Activated CD8-positive, alpha-beta T cell treated with anti-CD3 and anti-CD28 coated beads, Interleukin-2, amount 10 ng/mL, durations not matched to agents 7 days and 5 days (primary cell): ENCODE data around the gene BRD9. TPM values are rescaled to one million over a fixed set of nuclear protein-coding genes. Genes with fewer than 3 reads are reported as not detected.

Experiments
- ATAC-seq: fragments of 150-1000 bp; cut with Tn5 transposase; one replicate; pipeline ENCODE4 v1.10.0; 2021; ENCODE audit warnings: moderate library complexity
- CTCF ChIA-PET: fragments of 350-600 bp; sonication (Branson Sonifier 250); formaldehyde crosslinking; loops from one replicate; lab custom pipeline; 2021; ENCODE audit warnings: antibody characterized with exemption; lab: Charles Lee
- POLR2A ChIA-PET: fragments of 350-600 bp; sonication (Branson Sonifier 250); formaldehyde crosslinking; loops from one replicate; lab custom pipeline; 2021; ENCODE audit warnings: antibody characterized with exemption; lab: Charles Lee
- DNase-seq: peaks from one replicate; pipeline ENCODE4 v3.0.0-alpha.2; 2020
- H3K27ac Mint-ChIP-seq: one replicate; pipeline ENCODE4 v1.8.0; 2021; ENCODE audit warnings: mild to moderate bottlenecking, mixed read lengths
- H3K27me3 Mint-ChIP-seq: one replicate; pipeline ENCODE4 v1.8.0; 2021; ENCODE audit warnings: low read depth, mixed read lengths
- H3K36me3 Mint-ChIP-seq: one replicate; pipeline ENCODE4 v1.8.0; 2021; ENCODE audit warnings: low read depth, mixed read lengths
- H3K4me1 Mint-ChIP-seq: one replicate; pipeline ENCODE4 v1.8.0; 2021; ENCODE audit warnings: low read depth, mixed read lengths
- H3K4me3 Mint-ChIP-seq: one replicate; pipeline ENCODE4 v1.8.0; 2021; ENCODE audit warnings: mild to moderate bottlenecking, mixed read lengths
- H3K9me3 Mint-ChIP-seq: one replicate; pipeline ENCODE4 v1.8.0; 2022; ENCODE audit warnings: mixed read lengths; ENCODE audit not compliant: insufficient read depth
- total RNA-seq, 2 experiments: library from RNA; stranded (reverse); gene quantifications; one replicate each; pipeline ENCODE4 v1.2.3, GENCODE V29; 2021

The BRD9 gene
- total RNA-seq, 2 experiments from 2014 or later: 58.9 to 60.7 TPM

DNA sequence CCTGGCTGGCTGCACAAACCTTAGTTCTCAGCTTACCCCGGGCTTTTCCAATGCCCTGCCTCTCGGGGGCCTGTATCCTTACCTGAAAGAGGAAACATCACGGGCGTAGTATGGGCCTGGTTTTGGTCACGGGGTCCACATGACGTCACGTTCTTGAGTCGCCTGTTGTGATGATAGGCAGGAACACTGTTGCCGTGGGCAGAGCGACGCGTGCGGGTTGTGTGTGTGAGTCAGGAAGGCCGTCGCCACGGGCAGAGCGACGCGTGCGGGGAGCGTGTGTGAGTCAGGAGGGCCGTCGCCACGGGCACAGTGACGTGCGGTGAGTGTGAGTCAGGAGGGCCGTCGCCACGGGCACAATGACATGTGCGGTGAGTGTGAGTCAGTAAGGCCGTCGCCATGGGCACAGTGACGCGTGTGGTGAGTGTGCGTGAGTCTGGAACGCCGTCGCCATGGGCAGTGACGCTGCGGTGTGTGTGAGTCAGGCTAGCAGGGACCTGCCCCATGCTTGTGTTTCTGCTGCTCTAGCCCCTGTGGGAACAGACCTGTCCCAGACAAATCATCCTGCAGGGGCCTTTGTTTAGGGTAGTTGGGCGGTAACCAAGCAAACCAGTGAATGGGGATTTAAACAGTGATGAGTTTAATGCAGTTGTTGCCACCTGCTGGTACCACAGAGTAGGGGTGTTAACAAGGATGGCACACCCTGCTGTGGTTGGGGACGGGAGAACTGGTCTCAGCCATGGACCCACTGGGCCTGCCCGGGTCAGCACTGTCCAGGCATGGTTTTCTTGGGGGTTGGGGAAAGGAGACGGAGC is 19.9 kb upstream of the BRD9 start:
- ATAC-seq: peak; percentile 74
- Mint-ChIP-seq H3K27me3 (no peaks in the 10 kb centered on the region), H3K4me3 (no peak overlapping the region), H3K4me1 (no peaks in the 10 kb centered on the region), H3K36me3 (peaks cover 40% of the 10 kb centered on the region), H3K9me3 (no peaks in the 10 kb centered on the region), H3K27ac (no peak overlapping the region)
- ChIA-PET POLR2A (no interaction called here), CTCF (interaction anchor here (0.9 kb wide), 1 partner anchor 10 kb away, joined by 5 read pairs; no protein-coding TSS in a partner anchor)
- peak; percentile 36 for DNase-seq

DNA sequence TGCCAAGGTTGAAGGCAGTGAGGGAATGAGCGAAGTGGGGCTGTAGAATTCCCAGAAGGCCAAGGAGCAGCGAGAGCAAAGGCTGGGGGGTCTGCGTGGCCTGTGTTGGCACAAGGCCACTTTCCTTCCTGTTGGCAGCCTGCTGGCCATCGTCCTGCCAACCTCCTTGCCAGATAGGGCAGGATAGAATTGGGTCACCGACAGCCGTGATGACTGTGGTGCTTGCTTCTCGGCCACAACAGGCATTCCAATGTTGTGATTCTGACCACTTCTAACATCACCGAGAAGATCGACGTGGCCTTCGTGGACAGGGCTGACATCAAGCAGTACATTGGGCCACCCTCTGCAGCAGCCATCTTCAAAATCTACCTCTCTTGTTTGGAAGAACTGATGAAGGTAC is 19.0 kb upstream of the BRD9 start:
- CTCF ChIA-PET: interaction anchor here (0.7 kb wide), 1 partner anchor 12 kb away, joined by 3 read pairs; no protein-coding TSS in a partner anchor

DNA sequence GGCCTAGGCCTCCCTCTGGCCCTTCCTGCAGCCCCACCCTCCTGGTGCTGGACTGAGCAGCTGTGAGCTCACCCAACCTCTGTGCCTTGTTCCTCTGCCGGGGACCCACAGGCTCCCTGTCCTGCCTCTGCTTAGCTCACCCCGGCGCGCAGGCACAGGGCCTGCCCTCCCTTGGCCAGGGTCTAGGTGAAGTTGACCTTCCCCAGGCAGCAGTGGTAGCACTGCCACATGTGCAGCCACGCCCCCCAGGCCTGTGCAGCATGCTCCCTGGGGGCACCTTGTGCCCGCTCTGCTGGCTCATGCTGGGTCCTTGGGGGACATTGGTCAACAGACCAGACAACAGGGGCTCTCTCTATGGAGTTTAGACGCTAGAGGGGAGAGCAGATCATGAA is 18.2 kb upstream of the BRD9 start:
- ATAC-seq (no peak), DNase-seq (no peak)
- ChIA-PET POLR2A (no interaction called here), CTCF (no interaction called here)
- Mint-ChIP-seq H3K9me3 (no peaks in the 10 kb centered on the region), H3K27ac (no peak overlapping the region), H3K27me3 (no peaks in the 10 kb centered on the region), H3K36me3 (peaks cover 34% of the 10 kb centered on the region), H3K4me3 (no peak overlapping the region), H3K4me1 (no peaks in the 10 kb centered on the region)

More for the DNA sequence above, 19.0 kb upstream of the BRD9 start:
- no peaks in the 10 kb centered on the region for H3K4me1 Mint-ChIP-seq
- peaks cover 33% of the 10 kb centered on the region for H3K36me3 Mint-ChIP-seq
- H3K9me3 Mint-ChIP-seq: no peaks in the 10 kb centered on the region
- H3K4me3 Mint-ChIP-seq: no peak overlapping the region
- DNase-seq: no peak
- no peak overlapping the region for H3K27ac Mint-ChIP-seq
- no peak for ATAC-seq
- POLR2A ChIA-PET: no interaction called here
- no peaks in the 10 kb centered on the region for H3K27me3 Mint-ChIP-seq

DNA sequence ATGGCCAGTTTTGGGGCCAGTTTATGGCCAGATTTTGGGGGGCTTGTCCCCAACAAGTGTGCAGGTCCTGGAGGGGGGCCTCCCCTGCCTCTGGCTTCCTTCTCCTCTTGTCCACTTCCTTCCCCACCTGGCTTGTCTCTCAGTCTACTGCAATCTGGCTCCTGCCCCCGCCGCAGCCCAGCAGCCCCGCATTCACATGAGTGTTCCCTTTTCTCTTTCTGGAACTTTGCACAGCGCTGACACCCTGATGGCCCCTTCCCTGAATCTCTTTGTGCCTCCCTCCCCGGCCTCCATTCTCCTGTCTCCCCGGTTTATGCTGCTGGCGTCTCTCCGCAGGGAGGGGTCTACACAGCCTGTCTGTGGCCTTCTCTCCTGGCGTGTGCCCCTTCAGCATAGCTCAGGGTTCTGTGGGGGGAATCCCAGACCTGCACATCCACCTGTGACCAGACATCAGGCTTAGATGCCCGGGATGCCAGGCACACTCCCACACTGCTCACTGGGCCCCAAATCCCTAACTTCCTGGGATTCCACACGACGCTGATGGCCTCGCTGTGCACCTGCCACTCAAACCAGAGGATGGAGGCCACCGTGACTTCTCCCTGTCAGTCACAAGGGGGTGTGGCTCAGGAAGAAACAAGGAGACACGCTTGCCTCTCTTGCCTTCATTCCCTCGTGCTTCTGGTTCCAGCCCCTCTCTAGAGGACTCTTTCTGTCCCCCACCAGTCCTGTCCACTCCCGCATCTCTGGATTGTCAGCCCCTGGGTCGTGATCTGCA is 17.6 kb upstream of the BRD9 start:
- no peak overlapping the region for H3K4me3 Mint-ChIP-seq
- no peaks in the 10 kb centered on the region for H3K27me3 Mint-ChIP-seq
- POLR2A ChIA-PET: no interaction called here
- no peak for DNase-seq
- no peak overlapping the region for H3K27ac Mint-ChIP-seq
- ATAC-seq: no peak
- H3K36me3 Mint-ChIP-seq: peaks cover 36% of the 10 kb centered on the region
- no peaks in the 10 kb centered on the region for H3K4me1 Mint-ChIP-seq
- no peaks in the 10 kb centered on the region for H3K9me3 Mint-ChIP-seq
- CTCF ChIA-PET: no interaction called here

DNA sequence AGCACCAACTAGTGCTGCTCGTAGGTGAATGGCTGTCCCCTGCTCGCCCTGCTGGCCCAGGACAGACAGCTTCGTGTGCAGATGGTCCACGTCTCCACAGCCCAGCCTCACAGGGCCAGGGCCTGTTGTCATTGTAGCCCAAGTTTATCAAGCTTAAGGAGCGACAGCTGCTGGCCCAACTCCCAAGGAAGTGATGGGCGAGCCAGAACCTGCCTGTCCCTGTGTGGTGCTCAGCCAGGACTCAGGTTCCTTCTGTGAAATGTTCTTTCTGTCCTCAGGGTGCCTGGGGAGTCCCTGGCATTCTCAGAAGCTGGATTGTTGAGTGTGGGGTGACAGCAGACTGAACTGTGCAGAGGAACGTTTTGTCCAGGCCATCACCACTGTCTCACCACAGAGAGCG is 16.5 kb upstream of the BRD9 start:
- ATAC-seq (no peak), DNase-seq (no peak)
- Mint-ChIP-seq H3K36me3 (peaks cover 39% of the 10 kb centered on the region), H3K9me3 (no peaks in the 10 kb centered on the region), H3K27me3 (no peaks in the 10 kb centered on the region), H3K27ac (no peak overlapping the region), H3K4me3 (no peak overlapping the region), H3K4me1 (no peaks in the 10 kb centered on the region)
- ChIA-PET POLR2A (interaction anchor here (1.3 kb wide), 1 partner anchor 16 kb away, joined by 4 read pairs; the partner anchor contains the start of gene TRIP13), CTCF (no interaction called here)

DNA sequence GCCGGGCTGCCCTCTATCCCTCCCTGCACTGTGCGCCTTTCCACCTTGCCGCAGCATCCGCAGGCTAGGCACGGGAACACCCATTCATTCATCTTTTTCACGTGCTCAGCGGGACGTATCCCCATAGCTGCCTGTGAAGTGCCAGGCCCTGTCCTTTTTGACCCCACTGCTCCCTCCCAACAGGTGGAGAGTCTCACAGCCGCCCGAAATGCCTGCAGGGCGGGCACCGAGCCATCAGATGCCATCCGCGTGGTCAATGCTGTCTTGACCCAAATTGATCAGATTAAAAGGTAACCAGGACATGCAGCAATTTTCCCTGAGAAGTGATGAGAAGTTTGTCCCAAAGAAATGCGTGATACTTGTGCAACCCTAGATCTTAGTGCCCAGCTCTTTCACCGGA is 15.6 kb upstream of the BRD9 start:
- Mint-ChIP-seq H3K27ac (no peak overlapping the region), H3K36me3 (peaks cover 38% of the 10 kb centered on the region), H3K9me3 (no peaks in the 10 kb centered on the region), H3K4me1 (no peaks in the 10 kb centered on the region), H3K4me3 (no peak overlapping the region), H3K27me3 (no peaks in the 10 kb centered on the region)
- ChIA-PET CTCF (no interaction called here), POLR2A (interaction anchor here (1.3 kb wide), 1 partner anchor 15 kb away, joined by 4 read pairs; the partner anchor contains the start of gene TRIP13)
- no peak for ATAC-seq
- DNase-seq: no peak

DNA sequence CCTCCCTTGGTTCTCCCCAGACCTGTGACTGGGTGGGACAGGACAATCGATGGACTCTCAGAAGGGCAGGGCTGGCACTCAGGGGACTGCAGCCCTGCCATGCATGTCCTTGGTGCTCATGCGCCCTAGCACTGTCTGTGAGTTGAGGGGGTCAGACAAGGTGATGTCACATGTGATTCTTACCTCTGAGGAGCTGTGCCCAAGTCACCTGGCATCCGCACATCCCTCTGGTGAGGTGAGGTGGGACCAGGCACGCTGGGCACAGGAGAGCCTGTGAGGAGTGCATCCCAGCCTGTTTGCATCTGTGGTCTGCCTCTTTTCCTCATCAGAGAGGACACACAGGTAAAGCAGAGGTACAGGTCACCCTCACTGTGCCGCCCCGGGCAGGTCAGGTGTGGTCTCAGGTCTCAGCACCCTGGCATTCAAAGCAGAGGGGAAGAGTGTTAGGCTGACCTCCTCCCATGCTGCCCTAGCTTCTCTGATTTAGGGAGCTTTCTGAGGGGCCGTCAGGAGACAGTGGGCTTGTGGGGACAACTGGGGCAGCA is 14.8 kb upstream of the BRD9 start:
- Mint-ChIP-seq H3K27me3 (no peaks in the 10 kb centered on the region), H3K36me3 (peaks cover 37% of the 10 kb centered on the region), H3K9me3 (no peaks in the 10 kb centered on the region), H3K4me3 (no peak overlapping the region), H3K4me1 (no peaks in the 10 kb centered on the region), H3K27ac (no peak overlapping the region)
- ChIA-PET POLR2A (no interaction called here), CTCF (no interaction called here)
- DNase-seq: no peak
- no peak for ATAC-seq

DNA sequence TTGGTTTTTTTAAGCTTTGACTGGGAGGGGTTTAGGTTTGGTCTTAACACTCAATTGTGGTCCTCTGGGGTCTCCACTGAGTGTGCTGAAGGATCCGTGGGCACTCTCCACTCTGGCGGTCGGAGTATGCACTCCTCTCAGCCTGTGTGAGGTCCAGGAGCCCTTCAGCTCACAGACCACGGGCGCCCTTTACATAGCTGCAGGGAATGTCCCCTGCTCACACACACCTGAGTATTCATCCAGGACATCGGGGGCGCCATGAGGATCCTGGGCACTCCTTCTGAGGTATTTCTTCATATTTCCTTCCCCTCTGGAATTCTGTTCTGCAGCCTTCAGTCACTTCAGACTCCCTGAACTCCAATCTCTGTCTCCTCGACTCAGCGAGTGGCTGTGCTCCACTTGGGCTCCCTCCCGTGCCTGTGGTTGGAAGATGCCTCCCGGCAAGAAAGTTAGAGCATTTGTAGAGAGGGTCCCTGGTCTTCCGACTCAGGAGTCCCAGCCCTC is 12.6 kb upstream of the BRD9 start:
- H3K27ac Mint-ChIP-seq: no peak overlapping the region
- ATAC-seq: no peak

DNA sequence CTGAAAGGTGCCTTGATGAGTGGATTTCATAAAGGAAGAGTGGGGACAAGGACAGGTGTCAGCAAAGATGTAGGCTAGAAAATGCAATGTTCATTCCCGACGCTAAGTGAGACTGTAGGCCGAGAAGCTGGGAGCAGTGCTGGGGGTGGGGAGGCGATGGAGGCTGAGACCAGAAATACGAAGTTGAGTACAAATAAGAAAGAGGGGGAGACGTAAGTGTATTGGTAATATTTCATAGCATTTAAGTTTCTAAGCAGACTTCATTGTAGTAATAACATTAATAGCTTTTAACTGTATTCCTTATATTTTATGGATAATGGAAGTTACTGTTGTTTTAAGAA is 11.1 kb upstream of the BRD9 start:
- ChIA-PET POLR2A (no interaction called here), CTCF (interaction anchor here (1.7 to 4.0 kb wide), 3 partner anchors 9 to 231 kb away, joined by 4 to 22 read pairs (median 6); partner anchors contain the start of genes BRD9 and TRIP13)
- H3K27me3 Mint-ChIP-seq: no peaks in the 10 kb centered on the region
- no peaks in the 10 kb centered on the region for H3K4me1 Mint-ChIP-seq
- H3K9me3 Mint-ChIP-seq: no peaks in the 10 kb centered on the region
- no peak overlapping the region for H3K27ac Mint-ChIP-seq
- no peak overlapping the region for H3K4me3 Mint-ChIP-seq
- ATAC-seq (no peak), DNase-seq (no peak)
- peaks cover 34% of the 10 kb centered on the region for H3K36me3 Mint-ChIP-seq

More for the DNA sequence above, 12.6 kb upstream of the BRD9 start:
- Mint-ChIP-seq H3K36me3 (peaks cover 40% of the 10 kb centered on the region), H3K27me3 (no peaks in the 10 kb centered on the region), H3K4me3 (no peak overlapping the region), H3K9me3 (no peaks in the 10 kb centered on the region), H3K4me1 (no peaks in the 10 kb centered on the region)
- CTCF ChIA-PET: interaction anchor here (0.8 to 1.7 kb wide), 4 partner anchors 11 to 263 kb away, joined by 3 to 6 read pairs (median 4); partner anchors contain the start of genes BRD9 and TRIP13
- no peak for DNase-seq
- POLR2A ChIA-PET: no interaction called here

DNA sequence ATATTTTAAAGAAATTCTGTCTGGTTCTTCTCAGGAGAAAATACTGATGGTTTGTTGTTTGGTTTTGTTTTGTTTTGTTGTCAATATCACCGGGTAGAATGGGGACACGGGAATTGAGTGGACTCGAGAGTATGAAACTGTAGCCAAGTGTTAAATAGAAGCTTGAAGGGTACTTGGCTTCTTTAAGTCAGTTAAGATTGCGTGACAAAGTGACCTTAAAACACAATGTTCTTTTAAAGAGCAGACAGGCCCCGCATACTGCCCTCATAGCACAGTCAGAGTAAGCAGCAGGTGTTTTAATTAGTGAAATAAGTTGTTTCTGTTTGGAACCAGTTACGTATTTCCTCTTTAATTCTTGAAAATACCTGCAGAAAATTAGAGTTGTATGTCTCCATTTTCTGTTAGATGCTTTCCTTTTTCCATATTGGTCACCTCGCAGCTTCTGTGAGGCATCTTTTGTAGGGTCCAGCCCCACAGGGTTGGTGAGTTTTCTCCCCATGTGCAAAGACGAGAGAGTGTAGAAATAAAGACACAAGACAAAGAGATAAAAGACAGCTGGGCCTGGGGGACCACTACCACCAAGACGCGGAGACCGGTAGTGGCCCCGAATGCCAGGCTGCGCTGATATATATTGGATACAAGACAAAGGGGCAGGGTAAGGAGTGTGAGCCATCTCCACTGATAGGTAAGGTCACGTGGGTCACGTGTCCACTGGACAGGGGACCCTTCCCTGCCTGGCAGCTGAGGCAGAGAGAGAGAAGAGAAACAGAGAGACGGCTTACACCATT is 9.7 kb upstream of the BRD9 start:
- CTCF ChIA-PET: interaction anchor here (0.6 to 4.0 kb wide), 7 partner anchors 8 to 229 kb away, joined by 3 to 22 read pairs (median 5); partner anchors contain the start of genes BRD9 and TRIP13

DNA sequence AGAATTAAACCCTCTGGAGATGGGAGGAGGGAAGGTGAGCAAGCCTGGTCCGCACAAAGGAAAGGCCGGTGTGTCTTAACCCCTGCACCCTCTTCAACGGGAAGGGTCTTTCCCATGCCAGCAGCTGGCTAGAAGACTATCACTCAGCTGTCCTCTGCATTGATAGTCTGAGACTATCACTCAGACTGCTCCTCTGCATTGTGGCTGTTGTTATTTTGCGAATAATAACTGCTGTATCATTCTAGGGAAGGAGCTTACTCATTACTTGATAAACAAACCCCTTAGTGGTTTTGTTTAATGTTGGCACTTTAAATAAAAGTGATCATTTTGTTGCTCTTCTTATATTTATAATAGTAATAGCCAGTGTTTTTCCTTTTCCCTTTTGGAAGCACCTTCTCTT is 8.2 kb upstream of the BRD9 start:
- no peak for ATAC-seq
- no peak for DNase-seq
- Mint-ChIP-seq H3K36me3 (peaks cover 36% of the 10 kb centered on the region), H3K27ac (no peak overlapping the region), H3K9me3 (no peaks in the 10 kb centered on the region), H3K27me3 (no peaks in the 10 kb centered on the region), H3K4me3 (no peak overlapping the region), H3K4me1 (peaks cover 3% of the 10 kb centered on the region)
- ChIA-PET POLR2A (no interaction called here), CTCF (interaction anchor here (1.3 to 4.0 kb wide), 3 partner anchors 8 to 23 kb away, joined by 3 to 22 read pairs (median 5); partner anchors contain the start of genes BRD9 and TRIP13)

More for the DNA sequence above, 9.7 kb upstream of the BRD9 start:
- Mint-ChIP-seq H3K4me3 (no peak overlapping the region), H3K4me1 (no peaks in the 10 kb centered on the region), H3K27me3 (no peaks in the 10 kb centered on the region), H3K9me3 (no peaks in the 10 kb centered on the region), H3K36me3 (peaks cover 29% of the 10 kb centered on the region), H3K27ac (no peak overlapping the region)
- ATAC-seq (no peak), DNase-seq (no peak)
- POLR2A ChIA-PET: interaction anchor here (1.2 kb wide), 1 partner anchor 9 kb away, joined by 5 read pairs; the partner anchor contains the start of genes BRD9 and TRIP13
